SW480 (cell line): ENCODE results near the gene GAPVD1.
"Not testable (repeated sequence)": the region's sequence is repeated elsewhere in the genome, so short reads cannot be mapped to it uniquely, and the experiment has no call there.

Experiments used
- DNase-seq: peaks from one replicate; pipeline ENCODE4 v3.0.0-alpha.2; 2016; ENCODE audit warnings: low spot score

GAPVD1 gene

GRCh38 chr9:125304273-125304672 is 42.6 kb downstream of the GAPVD1 start:
- DNase-seq = no peak

DNA sequence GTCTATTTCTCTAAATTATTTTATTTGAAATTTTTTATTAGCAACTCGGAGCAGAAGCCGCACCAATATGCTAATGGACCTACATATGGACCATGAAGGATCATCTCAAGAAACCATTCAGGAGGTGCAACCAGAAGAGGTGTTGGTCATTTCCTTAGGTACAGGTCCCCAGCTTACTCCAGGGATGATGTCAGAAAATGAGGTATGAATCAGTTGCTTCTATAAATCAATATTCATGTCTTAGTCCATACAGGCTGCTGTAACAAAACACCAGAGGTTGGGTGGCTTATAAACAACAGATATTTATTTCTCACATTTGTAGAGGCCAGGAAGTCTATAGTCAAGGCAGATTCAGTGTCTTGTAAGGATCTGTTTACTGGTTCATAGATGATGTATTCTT is 50.8 kb downstream of the GAPVD1 start:
- no peak for DNase-seq

- DNase-seq = not testable (repeated sequence)
These were observed 54.7 kb downstream of the GAPVD1 start for GRCh38 chr9:125316359-125316758.

DNA sequence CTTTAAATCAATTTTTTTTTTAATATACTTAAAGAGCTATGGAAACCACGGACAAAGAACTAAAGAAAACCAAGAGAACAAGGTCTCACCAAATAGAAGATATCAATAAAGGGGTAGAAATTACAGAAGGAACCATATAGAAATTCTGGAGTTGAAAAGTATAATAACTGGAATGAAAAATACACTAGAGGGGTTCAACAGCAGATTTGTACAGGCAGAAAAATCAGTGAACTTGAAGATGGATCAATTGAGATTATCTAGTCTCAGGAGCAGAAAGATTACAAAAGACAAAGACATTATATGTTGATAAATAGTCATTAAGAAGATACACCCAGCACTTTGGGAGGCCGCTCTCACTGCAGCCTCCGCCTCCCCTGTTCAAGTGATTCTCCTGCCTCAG is 56.1 kb downstream of the GAPVD1 start:
- DNase-seq = no peak

DNA sequence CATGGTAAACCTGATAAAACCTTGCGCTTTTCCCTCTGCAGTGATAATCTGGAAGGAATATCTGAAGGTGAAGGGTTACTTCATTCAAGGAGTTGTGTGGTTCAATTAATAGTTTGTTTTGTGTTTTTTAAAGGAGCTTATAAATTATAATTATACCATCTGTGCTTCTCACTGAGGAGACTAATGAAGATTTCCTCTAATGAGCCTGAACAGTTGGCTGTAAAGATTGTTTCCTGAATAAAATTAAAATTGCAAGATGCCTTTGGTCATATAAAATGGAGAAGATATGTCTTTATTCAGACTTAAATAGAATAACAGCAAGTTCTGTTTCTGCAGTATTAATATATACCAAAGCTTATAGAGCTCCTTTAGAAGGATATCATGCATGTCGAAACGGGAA is 59.9 kb downstream of the GAPVD1 start:
- DNase-seq = no peak

- no peak for DNase-seq
These were observed 62.0 kb downstream of the GAPVD1 start for GRCh38 chr9:125323615-125324014.

DNA sequence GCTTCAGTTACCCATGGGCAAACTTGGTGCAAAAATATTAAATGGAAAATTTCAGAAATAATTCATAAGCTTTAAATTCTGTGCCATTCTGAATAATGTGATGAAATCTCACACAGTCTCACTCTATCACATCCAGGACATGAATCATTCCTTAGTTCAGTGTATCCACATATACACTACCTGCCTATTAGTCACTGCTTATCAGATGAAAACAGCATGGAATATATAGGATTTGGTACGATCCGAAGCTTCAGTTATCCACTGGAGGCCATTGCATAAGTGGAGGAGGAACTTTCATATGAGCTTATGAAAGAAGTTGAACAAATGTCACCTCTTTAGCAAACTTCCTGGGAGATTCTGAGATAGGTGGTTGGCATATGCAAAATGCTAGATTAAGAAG is 64.2 kb downstream of the GAPVD1 start:
- no peak for DNase-seq

DNA sequence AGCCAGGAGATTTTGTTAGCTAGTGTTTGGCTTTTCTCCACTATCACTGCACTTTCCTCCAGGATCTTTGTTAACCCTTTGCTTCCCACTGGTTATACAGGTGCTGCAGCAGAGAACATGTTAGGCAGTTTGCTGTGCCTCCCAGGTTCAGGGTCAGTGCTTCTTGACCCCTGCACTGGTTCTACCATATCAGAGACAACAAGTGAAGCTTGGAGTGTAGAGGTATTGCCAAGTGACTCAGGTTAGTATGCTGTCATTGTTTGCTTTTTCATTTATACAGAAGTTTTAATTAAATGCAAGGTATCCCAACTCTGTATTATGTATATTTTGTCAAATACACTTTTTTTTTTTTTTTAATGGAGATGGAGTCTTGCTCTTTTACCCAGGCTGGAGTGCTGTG is 68.4 kb downstream of the GAPVD1 start:
- DNase-seq = no peak

DNA sequence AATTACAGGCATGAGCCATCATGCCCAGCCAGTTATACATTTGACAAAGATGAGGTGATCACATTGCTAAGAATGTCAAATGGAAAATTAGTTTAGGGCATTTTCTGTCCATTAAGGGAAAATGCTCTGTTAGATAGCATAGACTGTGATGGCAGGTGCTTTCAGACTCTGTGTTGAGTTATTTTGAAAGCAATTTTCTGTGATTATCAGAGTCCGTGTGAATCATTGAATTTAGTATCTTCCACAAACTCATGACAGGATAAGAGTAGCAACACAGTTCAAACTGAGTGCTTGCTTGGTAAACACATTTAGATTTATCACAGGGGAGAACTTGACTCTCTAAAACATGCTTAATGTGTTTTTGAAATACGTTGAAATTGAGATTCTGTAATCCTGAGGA is 69.0 kb downstream of the GAPVD1 start:
- no peak for DNase-seq

GRCh38 chr9:125332527-125332926 is 70.9 kb downstream of the GAPVD1 start:
- DNase-seq = no peak

DNA sequence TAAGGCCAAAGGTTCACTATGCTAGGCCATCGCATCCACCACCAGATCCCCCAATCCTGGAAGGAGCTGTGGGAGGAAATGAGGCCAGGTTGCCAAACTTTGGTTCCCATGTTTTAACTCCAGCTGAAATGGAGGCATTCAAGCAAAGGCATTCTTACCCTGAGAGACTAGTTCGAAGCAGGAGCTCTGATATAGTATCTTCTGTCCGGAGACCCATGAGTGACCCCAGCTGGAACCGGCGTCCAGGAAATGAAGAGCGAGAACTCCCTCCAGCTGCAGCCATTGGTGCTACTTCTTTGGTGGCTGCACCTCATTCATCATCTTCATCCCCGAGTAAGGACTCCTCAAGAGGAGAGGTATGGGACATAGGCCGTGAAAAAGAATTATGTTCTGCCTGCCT is 75.6 kb downstream of the GAPVD1 start:
- DNase-seq = no peak

GRCh38 chr9:125338929-125339328 is 77.3 kb downstream of the GAPVD1 start:
- no peak for DNase-seq

DNA sequence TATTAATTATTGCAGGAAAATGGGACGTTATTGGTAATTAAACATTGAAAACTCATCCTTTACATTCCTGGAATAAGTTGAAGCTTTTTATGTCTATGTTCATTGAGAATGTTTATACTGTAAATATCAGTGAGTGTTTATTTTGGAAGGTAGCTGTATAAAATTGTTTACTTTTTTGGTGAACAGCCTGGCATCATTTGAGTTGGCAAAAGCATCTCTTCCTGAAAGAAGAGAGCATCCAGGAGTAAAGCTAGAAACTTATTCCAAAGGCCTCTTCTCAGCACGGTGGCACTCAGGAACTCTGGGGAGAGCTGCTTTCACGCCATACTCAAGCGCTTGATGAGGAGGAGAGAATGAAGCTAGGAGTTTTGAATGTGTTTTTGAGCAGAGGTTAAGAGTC is 79.9 kb downstream of the GAPVD1 start:
- no peak for DNase-seq

- DNase-seq = no peak
These were observed 82.1 kb downstream of the GAPVD1 start for GRCh38 chr9:125343518-125344275.

DNA sequence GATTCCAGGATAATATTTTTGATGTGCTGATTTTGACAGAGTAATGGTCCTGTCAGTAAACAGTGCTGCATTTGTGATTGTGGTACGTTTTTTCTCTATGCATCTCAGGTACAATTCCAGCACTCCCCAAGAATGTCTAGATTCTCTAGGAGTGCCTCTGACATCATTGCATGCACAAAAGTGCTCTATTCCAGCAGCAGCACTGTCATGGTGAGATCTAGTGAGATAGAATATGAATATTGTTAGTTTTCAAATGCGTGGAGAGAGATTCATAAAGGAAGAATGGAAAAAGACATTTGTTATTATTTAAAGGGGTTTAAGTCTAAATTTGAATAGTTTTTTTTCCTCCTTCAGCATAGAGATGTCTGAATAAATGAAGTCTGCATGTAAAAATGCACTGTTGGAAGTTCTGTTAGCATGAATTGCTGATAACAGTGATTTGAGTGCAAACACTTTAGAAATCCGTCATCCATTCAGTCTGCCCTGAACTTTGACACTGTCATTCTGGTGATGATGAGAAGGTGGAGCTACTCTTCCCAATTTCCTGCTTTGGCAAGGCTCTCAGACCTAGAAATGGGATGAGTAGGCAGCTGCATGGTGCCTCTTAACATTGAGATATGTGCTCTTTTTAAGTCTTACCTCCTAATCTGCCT is 84.6 kb downstream of the GAPVD1 start:
- no peak for DNase-seq

- no peak for DNase-seq
These were observed 94.0 kb downstream of the GAPVD1 start for GRCh38 chr9:125355601-125356000.

- DNase-seq = no peak
These were observed 94.4 kb downstream of the GAPVD1 start for GRCh38 chr9:125356032-125356431.

DNA sequence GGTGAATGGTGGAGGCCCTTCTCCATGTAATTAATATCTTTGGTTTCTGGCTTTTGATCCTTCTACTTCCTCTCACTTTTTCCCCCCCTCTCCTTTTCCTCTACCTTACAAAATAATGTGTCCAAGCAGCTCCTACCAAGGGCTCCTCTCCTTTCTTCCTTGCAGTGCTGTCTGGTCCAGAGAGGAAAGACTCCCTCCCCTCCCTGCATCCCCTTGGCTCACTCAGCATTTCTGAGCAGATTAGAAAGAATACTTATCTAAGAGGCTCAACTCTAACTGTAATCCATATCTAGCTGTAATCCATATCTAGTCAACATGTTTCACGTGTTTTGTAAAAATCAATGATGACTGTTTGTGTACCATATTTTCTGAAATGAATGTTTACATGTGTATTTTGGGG is 97.4 kb downstream of the GAPVD1 start:
- DNase-seq = no peak

DNA sequence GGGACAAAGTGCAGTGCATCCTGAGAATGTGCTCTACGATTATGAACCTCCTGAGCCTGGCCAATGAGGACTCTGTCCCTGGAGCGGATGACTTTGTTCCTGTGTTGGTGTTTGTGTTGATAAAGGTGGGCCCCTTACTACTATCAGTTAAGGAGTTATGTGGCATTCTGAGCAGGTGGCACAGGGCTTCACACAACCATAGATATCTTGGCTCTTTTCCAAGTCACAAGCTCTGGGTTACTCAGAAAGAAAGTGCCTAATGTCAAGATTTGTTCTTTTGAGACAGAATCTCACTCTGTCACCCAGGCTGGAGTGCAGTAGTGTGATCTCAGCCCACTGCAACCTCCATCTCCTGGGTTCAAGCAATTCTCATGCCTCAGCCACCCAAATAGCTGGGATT is 99.0 kb downstream of the GAPVD1 start:
- no peak for DNase-seq

DNA sequence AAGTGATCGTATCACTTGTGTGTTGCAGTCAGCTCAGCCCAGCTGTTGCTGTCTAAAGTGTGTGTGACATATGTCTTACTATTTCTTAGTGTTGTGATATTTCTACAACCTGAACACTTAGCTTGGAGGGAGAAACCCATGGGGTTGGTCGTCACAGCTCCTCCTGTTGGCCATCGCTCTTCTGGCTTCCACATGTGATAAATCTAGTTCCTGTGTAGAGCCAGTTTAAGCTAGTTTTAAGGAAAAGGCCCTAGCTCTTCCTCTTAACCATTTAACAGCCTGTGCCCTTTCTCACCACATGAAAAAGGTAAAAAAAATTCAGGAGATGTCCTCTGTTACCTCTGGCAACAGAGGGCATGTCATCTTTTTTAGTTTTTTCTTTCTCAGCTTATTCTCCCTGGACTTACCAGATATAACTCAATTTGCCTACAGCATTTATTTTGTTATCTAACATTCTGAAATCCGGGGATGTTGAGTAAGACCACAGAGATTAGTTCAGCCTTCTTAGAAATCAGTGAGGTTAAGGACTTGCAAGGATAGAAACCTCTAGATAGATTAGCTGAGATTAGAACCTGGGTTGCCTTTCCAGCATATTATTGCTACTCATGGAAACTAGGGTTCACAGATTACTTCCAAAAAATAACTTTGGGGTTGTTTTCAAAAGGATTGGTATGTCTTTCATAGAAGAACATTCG is 100.4 kb downstream of the GAPVD1 start:
- no peak for DNase-seq

DNA sequence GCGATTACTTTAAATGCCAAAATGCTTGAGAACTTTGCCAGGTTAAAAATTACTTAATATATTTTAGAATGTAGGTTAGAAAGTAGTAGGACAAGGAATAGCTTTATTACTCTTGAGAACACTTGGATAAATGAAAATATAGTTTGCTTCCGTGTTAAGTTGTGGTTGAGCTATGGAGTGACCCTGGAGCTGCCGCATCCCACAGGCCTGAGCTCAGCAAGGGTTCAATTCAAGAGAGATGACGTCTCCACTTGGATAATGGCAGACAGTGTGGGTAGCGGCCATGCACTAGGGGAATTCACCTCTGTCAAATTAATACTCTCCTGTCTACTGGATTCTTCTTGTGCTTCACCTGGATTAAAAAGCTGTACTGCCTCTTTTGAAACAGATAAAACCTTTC is 105.0 kb downstream of the GAPVD1 start:
- DNase-seq = no peak

GRCh38 chr9:125370786-125371185 is 109.2 kb downstream of the GAPVD1 start:
- DNase-seq = no peak
